Ovary (tissue), 3 donors: ENCODE measurements around the gene HNF1B.

ENCODE experiments used
- CTCF ChIP-seq, 3 donors: fragments of 450-650 bp in 2 of 3; fragments of 200-600 bp in 1 of 3; IDR thresholded peaks; one replicate each; pipeline versions ENCODE4 v1.5.1 to v1.8.0; 2016 to 2022; ENCODE audit warnings: antibody characterized with exemption in 3 of 3, mild to moderate bottlenecking in 1 of 3
- POLR2A ChIP-seq: fragments of 450-650 bp; IDR thresholded peaks from one replicate; pipeline ENCODE4 v1.6.1; 2017; ENCODE audit warnings: antibody characterized with exemption, mild to moderate bottlenecking, moderate library complexity
- donor health status: DM: no; HTN: no; CAD: no.

- no peak for TF ChIP-seq CTCF (IDR thresholded peaks at IDR 0.05)
- TF ChIP-seq POLR2A, result no peak
Measured at GRCh38 chr17:37786481-37786880, 41.6 kb upstream of the HNF1B start.
